NCI-H1048 (cell line): ENCODE measurements around the gene ADAM12.

ENCODE experiments used
- DNase-seq: peaks from one replicate; lab custom pipeline; 2025; lab: John Stamatoyannopoulos, UW

Gene ADAM12

GRCh38 chr10:126114884-126115555 is 273.3 kb downstream of the ADAM12 start:
- no peak for DNase-seq

- DNase-seq, result no peak
These were observed 276.8 kb downstream of the ADAM12 start for GRCh38 chr10:126111516-126111915.

GRCh38 chr10:126110489-126111180 is 277.6 kb downstream of the ADAM12 start:
- DNase-seq, result no peak

- no peak for DNase-seq
These were observed 278.4 kb downstream of the ADAM12 start for GRCh38 chr10:126109893-126110292.

GRCh38 chr10:126108693-126109092 is 279.6 kb downstream of the ADAM12 start:
- DNase-seq, result no peak

GRCh38 chr10:126104767-126105166 is 283.5 kb downstream of the ADAM12 start:
- DNase-seq, result no peak

- DNase-seq, result no peak
These were observed 285.6 kb downstream of the ADAM12 start for GRCh38 chr10:126102636-126103035.

- no peak for DNase-seq
These were observed 286.5 kb downstream of the ADAM12 start for GRCh38 chr10:126101736-126102135.

- no peak for DNase-seq
These were observed 287.0 kb downstream of the ADAM12 start for GRCh38 chr10:126101325-126101724.

GRCh38 chr10:126099366-126099765 is 288.9 kb downstream of the ADAM12 start:
- no peak for DNase-seq

GRCh38 chr10:126098226-126098581 is 290.1 kb downstream of the ADAM12 start:
- DNase-seq, result no peak

- DNase-seq, result no peak
These were observed 290.6 kb downstream of the ADAM12 start for GRCh38 chr10:126097558-126098225.

GRCh38 chr10:126094537-126094936 is 293.7 kb downstream of the ADAM12 start:
- DNase-seq, result no peak

GRCh38 chr10:126092366-126093215 is 295.7 kb downstream of the ADAM12 start:
- DNase-seq, result no peak

- DNase-seq, result no peak
These were observed 297.2 kb downstream of the ADAM12 start for GRCh38 chr10:126090911-126091728.

GRCh38 chr10:126090443-126090842 is 297.8 kb downstream of the ADAM12 start:
- DNase-seq, result no peak

- DNase-seq, result no peak
These were observed 300.3 kb downstream of the ADAM12 start for GRCh38 chr10:126087796-126088505.

- no peak for DNase-seq
These were observed 301.1 kb downstream of the ADAM12 start for GRCh38 chr10:126087153-126087680.

GRCh38 chr10:126085806-126086205 is 302.5 kb downstream of the ADAM12 start:
- no peak for DNase-seq

- no peak for DNase-seq
These were observed 303.9 kb downstream of the ADAM12 start for GRCh38 chr10:126084369-126084768.

- no peak for DNase-seq
These were observed 305.3 kb downstream of the ADAM12 start for GRCh38 chr10:126083009-126083408.
